ENCODE results near the gene SH2B3. TPM values are rescaled to one million over a fixed set of nuclear protein-coding genes. Genes with fewer than 3 reads are reported as not detected.

SH2B3 gene
- total RNA-seq, 1 experiment from 2014 or later: 2.4 TPM

DNA sequence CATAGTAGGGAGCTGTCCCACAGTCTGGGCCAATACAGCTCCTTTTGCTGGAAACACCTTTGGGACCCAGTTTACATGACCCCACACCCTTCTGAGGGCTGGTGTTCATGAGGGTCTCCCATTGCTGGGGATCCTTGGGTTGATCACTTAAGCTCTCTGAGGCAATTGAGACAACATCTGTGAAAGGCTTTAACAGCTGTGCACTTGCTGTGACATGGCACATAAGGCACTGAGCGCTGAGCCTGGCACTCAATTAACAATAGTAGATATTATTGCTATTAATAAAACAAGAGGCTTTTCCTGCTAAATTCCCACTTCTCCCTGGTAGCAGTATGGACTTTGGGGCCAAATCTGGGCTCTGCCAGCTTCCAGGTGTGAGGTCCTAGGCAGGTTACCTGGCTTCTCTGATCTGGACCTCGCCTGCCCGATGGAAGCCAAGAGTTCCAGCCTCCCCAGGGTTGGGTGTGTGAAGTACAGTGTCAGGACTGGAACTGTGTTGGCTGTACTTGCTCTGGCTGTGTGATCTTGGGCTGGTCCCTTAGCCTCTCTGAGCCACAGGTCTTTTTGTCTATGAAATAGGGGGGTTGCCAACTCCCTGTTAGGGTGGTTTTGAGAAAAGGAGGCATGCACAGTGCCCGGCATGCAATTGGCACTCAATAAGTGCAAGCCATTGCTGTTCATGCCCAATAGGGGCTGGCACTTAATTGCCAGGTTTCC lies 3.1 kb downstream of the SH2B3 start:
- no peak for DNase-seq (ENCODE audit: low spot score)

GRCh38 chr12:111409403-111409779 lies 3.7 kb downstream of the SH2B3 start:
- DNase-seq (ENCODE audit: low spot score): no peak

DNA sequence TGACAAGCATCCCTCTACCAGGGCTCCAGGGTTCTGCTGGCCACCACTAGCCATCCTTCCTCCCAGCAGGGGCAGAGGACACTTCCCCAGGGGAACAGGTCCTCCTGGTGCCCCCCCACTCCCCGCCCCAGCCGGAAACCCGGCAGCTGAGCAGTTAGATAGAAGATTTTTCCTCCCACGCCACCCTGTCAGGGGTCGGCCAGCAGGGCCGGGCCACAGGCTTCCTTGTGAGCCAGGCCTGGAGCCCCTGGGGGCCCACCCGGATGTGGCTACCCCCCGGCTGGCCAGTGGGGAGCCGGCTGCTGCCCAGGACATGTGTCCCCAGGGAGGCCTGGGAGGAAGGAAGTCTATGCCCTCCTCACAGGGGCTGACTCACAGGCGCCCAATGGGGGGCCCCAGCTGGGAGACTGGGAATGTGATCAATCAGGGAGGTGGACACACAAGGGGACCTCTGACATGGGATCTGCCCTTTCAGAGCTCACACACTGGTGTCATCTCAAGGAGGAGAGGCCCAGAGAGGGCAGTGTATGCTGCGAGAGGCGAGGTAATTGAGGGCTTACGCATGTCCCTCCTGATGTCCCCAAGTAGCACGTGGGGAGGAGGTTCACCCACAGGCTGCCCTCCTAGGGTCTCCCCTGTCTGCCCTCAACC lies 4.2 kb downstream of the SH2B3 start:
- no peak for DNase-seq (ENCODE audit: low spot score)

- no peak for DNase-seq (ENCODE audit: low spot score)
These were observed 4.9 kb downstream of the SH2B3 start for GRCh38 chr12:111410431-111411184.

- DNase-seq (ENCODE audit: low spot score): no peak
These were observed 5.6 kb downstream of the SH2B3 start for GRCh38 chr12:111411185-111411764.

DNA sequence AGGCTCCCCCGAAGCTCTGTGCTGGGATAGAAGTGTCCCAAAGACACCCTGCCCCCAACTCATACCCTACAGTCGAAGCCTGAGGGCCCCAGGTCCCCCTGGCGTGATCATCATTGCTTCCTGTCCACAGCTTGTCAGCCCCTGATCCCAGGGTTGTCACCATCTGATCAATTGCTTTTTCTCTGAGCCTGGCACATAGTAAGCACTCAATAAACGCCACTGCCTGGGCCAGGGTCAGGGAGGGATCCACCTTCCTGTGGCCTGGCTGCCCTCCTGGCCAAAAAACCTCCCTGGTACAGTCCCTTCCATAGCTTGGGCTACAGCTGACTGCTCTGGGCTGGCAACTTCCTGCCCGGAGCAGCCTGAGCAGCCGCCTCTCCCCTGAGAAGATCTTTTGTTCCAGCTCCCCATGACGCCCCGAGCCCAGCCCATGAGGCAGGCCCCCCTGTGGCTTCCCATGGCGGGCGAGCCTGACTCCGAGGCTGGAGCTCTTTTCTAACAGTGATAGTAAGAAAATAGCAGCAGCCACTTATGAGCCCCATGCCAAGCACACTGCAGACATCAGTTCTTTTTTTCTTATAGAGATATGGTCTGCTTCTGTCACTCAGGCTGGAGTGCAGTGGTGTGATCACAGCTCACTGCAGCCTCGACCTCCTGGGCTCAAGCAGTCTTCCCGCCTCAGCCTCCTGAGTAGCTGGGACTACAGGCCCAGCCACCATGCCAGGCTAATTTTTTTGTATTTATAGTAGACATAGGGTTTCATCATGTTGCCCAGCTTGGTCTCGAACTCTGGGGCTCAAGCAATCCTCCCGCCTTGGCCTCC lies 6.5 kb downstream of the SH2B3 start:
- DNase-seq (ENCODE audit: low spot score): no peak

DNA sequence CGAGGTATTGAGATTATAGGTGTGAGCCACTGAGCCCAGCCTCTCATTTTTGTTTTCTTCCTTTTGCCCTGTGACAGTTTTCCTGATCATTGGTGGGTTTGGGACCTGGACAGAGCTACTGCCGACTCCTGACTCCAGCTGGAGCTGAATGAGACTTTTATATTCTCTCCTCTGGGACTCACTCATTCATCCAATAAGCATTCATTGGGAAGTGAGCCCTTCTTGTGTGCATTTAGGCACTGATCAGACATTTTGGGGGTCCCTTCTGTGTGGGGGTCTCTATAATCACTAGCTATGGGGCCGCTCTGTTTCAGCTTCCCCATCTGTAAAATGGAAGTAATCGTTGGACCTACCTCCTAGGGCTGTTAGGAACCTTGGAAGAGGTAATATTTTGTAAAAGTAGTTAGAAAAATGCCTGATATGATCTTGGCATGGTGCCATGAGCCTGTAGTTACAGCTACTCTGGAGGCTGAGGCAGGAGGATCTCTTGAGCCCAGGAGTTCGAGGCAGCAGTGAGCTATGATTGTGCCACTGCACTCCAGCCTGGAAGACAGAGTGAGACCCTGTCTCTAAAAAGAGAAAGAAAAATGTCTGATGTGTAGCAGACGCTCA lies 7.2 kb downstream of the SH2B3 start:
- DNase-seq (ENCODE audit: low spot score): no peak

GRCh38 chr12:111413442-111414086 lies 7.8 kb downstream of the SH2B3 start:
- DNase-seq (ENCODE audit: low spot score): no peak

- no peak for DNase-seq (ENCODE audit: low spot score)
These were observed 9.1 kb downstream of the SH2B3 start for GRCh38 chr12:111414711-111415252.

DNA sequence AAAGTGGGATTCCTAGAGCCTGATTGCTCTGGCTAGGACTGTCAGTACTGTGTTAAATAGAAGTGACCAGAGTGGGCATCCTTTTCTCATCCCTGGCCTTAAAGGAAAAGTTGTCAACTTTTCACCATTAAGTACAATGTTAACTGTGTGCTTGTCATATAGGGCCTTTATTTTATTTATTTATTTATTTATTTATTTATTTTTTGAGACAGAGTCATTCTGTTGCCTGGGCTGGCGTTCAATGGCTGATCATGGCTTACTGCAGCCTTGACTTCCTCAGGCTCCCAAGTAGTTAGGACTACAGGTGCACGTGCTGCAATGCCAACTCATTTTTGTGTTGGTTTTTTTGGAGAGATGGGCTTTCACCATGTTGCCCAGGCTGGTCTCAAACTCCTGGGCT lies 11.6 kb downstream of the SH2B3 start:
- no peak for DNase-seq (ENCODE audit: low spot score)

DNA sequence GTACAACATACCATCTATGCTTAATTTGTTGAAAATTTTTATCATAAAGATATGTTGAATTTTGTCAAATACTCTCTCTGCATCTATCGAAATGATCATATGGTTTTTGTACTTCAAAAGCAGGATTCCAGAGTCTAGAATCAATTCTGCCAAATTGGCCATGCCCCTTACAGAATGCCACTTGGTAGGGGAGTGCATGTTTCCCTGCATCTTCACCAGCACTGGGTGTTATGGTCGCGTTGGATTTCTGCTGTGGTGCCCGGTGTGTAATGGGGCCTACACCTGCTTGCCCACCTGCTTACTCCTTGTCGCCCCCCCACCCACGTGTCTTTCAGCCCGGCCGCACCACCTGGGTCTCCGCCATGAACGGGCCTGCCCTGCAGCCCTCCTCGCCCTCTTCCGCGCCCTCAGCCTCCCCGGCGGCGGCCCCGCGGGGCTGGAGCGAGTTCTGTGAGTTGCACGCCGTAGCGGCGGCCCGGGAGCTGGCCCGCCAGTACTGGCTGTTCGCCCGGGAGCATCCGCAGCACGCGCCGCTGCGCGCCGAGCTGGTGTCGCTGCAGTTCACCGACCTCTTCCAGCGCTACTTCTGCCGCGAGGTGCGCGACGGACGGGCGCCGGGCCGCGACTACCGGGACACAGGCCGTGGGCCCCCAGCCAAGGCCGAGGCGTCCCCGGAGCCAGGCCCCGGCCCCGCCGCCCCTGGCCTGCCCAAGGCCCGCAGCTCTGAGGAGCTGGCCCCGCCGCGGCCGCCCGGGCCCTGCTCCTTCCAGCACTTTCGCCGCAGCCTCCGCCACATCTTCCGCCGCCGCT lies 12.3 kb downstream of the SH2B3 start:
- no peak for DNase-seq (ENCODE audit: low spot score)

- DNase-seq (ENCODE audit: low spot score): no peak
These were observed 12.8 kb downstream of the SH2B3 start for GRCh38 chr12:111418594-111418880.

DNA sequence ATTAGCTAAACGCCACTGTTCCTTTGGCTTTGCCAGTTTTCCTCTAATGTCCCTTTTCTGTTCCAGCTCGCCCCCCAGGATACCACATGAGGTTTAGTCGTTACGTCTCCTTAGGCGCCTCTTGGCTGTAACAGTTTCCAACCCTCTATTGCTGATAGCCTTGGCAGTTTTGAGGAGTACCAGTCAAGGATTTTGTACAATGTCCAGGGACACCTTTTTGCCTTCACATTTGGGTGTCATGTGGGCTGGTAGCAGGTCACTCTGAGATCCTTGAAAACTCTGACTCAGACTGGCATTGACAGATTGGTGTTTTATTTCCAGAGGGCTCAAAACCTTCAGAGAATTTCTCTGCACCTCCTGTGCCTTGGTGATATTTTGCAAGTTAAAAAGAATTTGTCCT lies 14.1 kb downstream of the SH2B3 start:
- no peak for DNase-seq (ENCODE audit: low spot score)

GRCh38 chr12:111420494-111420893 lies 14.8 kb downstream of the SH2B3 start:
- no peak for DNase-seq (ENCODE audit: low spot score)

DNA sequence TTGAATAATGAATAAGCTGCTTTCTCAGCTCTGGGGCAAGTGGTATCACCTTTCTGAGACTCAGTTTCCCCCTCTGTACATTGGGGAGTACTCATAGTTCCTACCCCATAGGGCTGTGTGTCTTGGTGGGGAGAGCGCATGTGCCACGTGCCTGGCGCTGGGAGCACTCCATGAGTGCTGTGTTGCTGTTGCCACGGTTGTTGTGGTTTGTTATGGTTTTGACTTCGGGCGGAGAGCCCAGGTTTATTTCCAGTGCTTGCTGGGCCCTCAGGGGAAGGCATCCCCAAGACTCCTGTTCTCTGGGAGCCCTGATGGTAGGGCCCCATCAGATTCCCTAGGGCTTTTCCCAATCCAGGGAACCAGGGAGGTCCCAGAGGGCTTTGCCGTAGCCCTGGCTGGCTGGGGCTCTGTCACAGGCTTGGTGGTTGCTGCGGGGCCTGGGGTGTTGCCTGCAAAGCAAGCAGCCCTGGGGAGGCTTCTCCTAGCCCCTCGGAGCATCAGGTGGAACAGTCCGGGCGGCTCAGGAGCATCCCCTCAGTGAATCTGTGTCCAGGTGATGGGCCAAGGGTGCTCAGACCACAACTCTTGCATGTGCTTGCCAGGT lies 18.6 kb downstream of the SH2B3 start:
- no peak for DNase-seq (ENCODE audit: low spot score)

- DNase-seq (ENCODE audit: low spot score): no peak
These were observed 19.1 kb downstream of the SH2B3 start for GRCh38 chr12:111424793-111425251.

GRCh38 chr12:111425655-111426054 lies 19.9 kb downstream of the SH2B3 start:
- peak; percentile 47 for DNase-seq (ENCODE audit: low spot score)

DNA sequence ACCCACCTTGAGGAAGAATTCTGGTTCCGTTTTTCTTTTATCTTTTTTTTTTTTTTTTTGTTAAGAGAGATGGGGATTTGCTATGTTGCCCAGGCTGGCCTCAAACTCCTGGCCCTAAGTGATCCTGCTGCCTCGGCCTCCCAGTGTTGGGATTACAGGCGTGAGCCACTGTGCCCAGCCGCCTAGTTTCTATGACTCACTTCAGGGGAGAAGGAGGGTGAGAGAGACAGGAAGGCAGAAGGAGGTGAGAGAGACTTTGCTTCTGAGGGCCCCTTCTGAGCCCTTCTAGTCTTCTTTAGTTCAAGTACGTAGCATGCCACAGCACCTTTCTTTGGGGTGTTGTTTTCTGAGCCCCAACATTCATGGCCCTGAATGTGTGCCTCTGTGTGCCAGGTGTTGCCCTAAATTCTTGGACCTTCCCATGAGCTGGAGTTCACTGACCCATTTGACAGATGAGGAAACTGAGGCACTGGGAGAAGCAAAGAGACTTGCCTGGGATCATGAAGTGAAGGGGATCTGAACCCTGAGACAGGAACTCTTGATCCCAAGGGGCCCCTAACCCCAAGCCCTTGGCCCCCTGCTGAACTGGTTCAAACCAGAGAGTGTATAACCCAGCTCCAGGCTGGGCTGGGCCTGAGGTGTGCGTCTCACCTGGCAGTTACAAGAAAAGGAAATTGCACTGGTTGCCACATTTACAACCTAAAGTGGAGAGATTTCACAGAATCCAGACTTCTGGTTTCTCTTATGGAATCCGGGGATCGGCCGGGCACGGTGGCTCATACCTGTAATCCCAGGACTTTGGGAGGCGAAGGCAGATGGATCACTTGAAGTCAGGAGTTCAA lies 20.8 kb downstream of the SH2B3 start:
- no peak for DNase-seq (ENCODE audit: low spot score)
